HG02938 (cell line): Measurements from ENCODE around the gene DOK1.

Source experiments
- ATAC-seq: cut with Tn5 transposase; IDR thresholded peaks from one replicate; pipeline ENCODE4 v1.9.1; 2021; ENCODE audit warnings: mild to moderate bottlenecking, moderate library complexity; ENCODE audit not compliant: unreplicated experiment

The DOK1 gene

DNA sequence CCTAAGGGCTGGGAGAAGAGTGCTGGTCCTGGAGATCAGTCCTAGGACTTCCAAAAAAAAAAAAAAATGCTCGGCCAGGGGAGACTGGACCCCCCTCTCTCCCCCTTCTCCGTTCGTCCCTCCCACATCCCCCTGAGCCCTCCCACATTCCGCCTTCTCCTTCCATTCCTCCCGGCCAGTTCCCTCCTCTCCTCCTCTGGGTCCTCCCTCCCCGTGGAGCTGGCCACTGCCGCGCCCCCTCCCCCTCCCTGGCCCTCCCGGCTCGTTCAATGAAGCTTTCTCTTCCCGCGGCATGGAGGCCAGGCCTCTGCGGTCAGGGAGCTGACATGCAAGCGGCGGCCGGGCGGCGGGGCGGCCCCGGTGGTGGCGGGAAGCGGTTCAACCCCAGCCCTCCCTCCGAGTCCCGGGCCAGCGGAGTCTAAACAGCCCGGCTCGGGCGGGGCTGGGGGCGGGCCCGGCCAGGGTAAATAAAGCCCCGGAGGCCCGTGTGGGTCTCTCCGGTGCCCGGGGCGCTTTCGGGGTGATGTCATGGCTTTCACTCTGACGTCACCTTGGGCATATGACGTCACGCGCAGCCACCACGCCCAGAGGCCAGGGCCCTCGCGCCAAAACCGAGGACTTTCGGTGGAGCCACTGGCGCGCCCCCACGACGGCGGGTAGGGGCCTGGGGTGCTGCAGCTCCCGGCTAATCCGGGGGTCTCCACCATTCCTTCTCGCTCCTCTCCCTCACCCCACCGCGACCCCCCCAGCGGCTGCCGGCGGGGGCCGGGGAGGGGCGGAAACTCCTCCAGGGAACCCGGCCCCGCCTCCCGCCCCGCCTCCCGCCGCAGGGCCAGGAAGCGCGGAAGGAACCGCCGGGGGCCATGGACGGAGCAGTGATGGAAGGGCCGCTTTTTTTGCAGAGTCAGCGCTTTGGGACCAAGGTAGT, at the start of gene DOK1, which contains the start of gene LOXL3:
Gene DOK1 (plus strand): TSS at position 829 of the 928 bp plus-strand sequence. CDS start 35 bp downstream, at position 864.
Gene LOXL3 (minus strand): TSS at position 51 of the 928 bp plus-strand sequence. CDS start 1,308 bp downstream, outside the sequence.
- peak; percentile 48 for ATAC-seq

DNA sequence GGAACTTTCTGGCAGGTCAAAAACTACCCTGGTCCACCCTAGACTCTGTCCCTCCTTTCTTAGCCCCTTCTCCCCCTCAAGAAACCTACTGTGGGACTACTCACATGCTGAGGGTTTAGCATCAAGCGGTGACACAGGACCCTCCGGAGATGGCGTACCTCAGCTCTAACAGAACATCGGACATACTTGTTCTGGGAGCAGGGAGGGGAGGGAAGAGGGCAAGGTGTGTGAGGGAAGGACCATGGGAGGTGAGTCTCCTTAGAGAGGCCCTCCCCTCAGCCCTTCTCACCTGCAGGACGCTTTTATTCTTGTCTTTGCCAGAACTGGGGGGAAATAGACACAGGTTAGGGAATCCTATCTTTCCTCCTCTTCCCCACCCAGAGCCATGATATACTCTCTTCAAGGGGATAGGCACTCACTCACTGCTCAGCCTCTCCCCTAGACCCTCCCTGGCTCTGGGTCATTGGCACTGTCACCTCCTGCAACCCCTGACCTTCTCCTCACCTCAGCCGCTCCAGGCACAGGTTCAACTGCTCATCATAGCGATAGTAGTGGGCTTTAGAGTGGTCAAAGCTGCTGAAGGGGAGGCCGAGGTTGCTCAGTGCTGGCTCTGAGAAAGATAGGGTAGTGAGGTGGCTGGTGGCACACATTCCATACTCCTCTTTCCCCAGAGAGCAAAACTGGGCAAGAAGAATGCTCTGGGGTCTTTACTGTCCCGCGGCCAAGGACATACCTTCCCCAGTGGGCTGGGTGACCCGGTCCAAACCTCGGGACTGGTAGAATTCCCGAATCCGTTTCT, 48.9 kb upstream of the DOK1 start:
- no peak for ATAC-seq

DNA sequence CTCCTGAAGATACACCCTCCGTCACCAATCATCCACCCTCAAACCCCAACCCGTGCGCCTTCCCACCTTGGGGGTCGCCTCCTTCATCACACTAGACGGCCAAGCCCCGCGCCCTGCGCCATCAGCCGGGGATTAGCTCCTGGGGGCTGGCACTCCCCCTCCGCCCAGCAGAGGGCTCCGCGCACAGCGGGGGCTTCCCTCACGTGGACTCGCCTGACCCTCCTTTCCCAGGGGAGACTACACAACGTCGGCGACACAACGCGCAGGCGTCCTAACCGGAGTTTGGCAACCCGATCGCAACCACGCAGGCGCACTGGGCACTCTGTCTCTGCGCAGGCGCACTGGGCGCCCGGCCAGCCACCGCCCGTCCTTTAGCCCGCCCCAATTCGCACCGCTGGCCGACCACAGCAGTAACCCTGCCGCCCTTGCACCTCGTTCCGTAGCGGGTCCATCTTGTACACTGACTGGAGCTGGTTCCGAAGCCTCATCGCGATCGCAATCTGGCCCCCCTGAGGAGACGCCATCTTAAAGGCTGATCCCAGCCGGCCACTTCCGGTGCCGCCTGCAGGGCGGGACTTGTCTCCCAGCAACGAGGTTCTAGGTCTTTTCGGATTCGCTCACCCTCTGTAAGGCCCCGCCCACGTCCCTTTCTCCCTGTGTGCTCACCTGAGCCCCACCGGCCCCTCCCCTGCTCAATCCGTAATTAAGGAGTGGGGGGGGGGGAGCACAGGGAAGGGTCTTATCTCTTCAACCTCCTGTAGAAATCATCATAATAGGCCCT, 47.2 kb upstream of the DOK1 start, which contains the start of gene PCGF1:
Gene PCGF1 (minus strand): TSS at position 551 of the 781 bp plus-strand sequence. CDS start 27 bp downstream, at position 524.
- peak; percentile 96 for ATAC-seq

DNA sequence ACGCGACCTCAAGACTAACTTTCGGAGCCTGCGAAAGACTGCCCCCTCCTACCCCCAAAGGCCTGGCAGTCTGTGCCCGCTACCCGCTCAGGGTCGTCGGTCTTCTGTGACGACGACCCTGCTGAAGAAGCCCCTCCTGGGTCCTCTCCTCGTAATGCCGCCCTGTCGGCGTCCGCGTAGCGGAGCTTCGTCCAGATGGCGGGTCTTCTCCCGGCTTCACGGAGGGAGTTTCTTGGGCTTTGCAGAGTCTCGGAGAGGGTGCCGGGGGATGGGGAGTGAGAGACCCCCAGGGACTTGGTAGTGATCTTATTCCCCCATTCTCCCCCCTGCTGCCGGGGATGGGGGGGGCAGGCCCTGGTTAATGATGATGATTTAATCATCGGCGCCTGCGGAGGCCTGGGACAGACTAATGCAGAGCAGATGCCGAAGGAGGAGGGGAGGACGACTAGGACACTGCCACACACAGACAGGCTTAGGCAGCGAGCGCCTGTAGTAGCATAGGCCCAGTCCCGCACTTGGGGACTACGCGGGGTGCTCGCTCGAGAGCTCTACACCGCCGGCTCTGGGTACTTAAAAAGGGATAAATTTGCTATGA, 46.5 kb upstream of the DOK1 start:
- ATAC-seq: peak; percentile 1

DNA sequence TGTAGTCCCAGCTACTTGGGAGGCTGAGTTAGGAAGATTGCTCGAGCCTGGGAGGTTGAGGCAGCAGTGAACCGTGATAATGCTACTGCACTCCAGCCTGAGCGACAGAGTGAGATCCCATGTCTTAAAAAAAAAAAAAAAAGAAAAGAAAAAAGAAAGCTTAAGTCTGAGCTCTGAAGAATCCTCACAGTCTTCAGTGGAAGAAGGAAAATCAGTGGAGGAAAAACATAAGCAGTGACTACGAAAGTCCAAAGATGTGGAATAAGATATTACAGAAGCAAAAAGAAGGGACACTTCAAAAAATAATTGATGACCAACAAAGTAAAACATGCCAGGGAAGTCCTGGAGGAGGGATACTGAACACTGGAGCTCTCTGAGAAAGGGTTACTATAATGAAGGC, 44.2 kb upstream of the DOK1 start:
- no peak for ATAC-seq

DNA sequence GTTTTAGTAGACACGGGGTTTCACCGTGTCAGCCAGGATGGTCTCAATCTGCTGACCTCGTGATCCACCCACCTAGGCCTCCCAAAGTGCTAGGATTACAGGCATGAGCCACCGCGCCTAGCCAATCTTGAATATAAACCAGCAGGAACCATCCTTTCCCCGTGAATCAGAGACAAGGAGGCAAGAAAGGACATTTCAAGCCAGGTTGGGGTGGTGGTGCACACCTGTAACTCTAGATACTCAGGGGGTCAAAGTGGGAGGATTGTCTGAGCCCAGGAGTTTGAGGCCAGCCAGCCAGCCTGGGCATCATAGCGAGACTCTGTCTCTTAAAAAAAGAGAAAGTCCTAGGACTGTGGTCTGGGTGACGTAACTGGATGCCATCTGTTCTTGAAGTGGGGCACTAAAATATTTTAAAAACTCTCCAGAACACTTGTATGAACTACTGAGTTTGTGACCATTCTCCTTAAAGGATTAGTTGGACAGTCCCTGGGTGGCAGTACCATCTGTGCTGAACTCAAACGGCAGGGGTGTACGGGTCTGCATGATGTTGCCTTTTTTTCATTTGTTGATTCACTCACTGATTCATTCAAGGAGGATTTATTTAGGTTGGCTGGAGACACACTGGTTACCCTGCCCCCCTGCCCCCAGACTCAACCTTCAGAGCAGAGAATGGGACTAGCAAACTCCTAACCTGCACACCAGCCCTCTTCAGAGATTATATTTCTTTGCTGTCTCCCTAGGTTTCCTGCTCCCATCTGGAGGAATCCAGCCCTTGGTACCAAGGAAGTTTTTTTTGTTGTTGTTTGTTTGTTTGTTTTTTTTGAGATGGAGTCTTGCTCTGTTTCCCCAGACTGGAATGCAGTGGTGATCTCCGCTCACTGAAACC, 43.2 kb upstream of the DOK1 start:
- no peak for ATAC-seq

DNA sequence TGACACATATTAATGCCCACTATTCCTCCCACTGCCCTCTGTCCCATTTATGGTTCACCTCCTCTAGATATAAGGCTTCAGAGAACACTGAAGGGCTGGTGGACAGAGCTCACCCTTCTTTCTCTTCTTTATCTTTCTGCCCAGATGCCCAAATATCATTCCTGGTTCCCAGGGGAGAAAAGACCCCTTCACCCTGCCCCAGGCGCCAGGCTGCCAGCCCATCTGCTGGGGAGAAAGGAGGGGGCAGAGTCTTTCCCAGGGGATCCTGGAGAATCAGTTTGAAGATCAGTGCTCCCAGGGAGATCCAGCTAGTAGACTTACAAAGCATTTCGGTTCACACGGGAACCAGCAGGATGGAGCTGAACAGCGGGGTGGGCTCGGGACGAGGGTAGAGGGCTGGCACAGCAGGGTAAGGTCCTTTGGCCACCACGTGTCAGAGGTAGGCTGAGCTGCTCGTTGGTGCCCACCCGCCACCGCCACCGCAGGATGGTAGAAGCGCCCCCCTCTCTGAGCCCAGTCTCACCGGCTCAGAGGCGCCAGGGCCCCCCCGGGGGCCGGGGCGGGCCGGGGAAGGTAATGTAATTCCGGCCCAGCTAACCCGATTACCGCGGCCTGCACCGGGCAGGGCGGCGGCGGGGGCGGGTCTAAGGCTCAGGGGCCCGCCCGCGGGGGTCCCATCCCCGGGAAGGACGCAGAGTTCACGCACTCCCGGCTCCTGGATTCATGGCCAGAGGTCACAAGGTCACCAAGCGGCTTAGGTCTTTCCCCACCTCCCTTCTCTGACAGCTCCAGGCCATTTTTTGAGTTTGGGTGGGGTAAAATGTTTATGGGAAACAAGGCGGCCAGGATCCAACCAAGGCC, 41.5 kb upstream of the DOK1 start:
- no peak for ATAC-seq

DNA sequence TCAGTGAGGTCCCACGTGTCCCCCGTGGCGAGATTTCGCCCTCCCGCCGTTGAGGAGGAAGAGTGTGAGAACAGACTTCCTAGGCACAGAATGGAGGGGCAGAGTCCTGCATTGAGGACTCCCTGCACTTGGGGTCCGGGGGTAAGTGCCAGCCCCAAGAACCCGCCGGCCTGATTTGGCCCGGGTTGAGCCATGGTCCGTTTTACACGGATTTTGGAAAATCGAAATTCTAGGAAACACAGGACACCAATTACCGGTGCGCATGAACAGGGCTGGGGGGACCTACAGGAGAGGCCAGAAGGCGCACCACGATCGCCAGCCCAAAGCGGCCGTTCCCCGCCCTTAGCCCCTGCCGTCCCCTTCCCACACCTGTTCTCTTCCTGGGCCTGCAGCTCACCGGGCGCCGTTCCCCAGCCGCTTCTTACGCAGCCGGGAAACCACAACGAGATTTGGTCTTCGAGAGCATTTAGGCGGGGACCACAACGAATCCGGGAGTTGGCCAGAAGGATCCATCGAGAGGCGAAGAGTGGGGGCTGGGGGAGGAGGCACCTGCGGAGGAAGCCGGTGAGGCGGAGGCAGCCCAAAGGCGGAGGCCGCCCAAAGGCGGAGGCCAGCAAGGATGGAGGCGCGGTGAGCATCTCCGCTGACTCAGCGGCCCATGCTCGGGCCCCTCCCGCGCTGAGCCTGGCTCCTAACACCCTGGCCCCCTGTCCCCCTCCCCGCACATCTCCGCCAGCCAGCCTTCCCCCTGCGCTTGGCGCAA, 40.7 kb upstream of the DOK1 start:
- ATAC-seq: no peak

DNA sequence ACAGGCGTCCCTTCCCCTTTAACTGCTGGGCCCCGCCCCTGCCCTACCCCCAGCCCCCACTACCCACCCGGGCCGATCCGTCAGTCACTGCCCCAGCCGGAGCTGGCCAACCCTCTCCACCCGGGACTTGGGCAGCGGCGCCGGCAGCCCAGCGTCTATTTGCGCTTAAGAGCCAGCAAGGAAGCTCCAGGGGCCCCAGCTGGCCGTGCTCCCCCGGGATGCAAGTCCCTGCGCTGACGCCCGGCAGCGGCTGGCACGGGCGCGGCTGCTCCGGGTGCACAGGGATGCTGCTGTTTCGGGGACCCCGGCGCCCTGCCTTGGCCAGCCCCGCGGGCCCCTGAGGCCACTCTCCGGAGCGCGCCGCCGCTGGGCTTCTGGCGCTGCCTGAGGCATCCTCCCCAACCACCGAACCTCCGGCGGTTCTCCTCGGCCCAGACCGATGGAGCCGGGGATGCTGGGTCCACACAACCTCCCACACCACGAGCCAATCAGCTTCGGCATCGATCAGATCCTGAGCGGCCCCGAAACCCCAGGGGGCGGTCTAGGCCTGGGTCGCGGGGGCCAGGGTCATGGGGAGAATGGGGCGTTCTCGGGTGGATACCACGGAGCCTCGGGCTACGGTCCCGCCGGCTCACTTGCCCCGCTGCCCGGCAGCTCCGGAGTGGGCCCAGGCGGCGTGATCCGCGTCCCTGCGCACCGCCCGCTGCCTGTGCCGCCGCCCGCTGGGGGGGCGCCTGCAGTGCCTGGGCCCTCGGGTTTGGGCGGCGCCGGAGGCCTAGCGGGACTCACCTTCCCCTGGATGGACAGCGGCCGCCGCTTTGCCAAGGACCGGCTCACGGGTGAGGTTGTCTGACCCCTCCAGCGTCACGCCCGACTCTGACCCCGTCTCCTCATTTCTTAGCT, 39.9 kb upstream of the DOK1 start, which contains the start of gene TLX2:
Gene TLX2 (plus strand): TSS at position 83 of the 903 bp plus-strand sequence. CDS start 357 bp downstream, at position 440.
- ATAC-seq: no peak

DNA sequence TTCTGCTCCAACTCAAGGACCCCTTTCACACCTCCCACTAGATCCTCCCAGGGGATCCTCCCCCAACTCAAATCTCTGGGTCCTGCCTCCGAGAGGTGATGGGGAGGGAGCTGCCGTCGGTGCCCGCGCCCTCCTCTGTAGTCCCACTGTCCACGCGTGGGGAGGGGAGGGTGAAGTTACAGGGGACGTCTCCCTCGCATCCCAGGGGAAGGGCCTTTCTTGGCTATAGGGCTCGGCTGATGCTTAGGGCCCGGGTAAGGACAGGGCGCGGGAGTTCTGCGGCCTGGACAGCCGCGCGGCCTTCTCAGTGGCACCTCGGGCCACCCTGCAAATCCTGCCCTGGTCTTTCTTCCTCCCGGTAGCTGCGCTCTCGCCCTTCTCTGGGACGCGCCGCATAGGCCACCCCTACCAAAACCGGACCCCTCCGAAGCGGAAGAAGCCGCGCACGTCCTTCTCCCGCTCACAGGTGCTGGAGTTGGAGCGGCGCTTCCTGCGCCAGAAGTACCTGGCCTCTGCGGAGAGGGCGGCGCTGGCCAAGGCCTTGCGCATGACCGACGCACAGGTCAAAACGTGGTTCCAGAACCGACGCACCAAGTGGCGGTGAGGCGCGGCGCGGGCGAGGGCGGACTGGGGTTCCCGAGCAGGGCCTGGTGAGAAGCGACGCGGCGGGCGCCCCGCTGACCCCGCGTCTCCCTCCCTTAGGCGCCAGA, 39.1 kb upstream of the DOK1 start:
- no peak for ATAC-seq

DNA sequence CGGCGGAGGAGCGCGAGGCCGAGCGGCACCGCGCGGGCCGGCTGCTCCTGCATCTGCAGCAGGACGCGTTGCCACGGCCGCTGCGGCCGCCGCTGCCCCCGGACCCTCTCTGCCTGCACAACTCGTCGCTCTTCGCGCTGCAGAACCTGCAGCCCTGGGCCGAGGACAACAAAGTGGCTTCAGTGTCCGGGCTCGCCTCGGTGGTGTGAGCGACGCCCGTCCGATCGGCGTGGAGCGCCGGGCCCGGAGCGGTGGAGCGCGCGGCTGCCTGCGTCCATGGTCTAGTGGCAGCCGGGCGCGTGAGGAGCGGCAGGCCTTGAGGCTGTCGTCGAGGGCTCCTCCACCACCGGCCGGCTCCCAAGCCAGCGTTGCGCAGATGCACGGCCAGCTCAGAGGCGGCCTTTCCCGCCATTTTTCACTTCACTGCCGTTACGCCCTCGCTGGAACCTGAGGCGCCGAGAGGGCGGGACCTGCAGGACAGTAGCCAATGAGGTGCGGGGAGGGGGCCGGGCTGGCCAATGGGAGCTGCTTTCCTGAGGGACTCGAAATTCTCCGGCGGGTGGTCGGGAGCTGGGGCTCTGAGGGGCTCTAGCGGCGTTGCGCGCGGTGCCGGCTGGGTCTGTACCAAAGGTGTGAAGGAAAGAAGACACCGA, 38.4 kb upstream of the DOK1 start:
- no peak for ATAC-seq

DNA sequence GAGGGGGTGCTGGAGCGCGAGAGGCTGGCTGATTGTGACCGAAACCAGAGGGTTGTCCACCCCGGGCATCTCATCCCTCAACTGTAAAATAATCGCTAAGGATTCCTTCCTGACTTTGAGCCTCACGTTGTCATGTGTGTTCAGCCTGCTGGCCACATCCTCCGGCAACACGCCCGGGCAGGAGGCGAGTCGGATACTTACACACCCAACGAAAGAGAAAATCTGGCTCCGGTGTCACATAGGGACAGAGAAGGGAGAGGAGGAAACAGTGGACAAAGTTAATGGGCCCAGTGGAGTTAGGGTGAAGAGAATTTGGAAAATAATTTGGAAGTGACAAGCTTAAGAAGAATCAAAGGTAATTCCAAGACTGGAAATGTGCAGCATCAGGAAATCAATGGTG, 37.9 kb upstream of the DOK1 start:
- ATAC-seq: no peak

DNA sequence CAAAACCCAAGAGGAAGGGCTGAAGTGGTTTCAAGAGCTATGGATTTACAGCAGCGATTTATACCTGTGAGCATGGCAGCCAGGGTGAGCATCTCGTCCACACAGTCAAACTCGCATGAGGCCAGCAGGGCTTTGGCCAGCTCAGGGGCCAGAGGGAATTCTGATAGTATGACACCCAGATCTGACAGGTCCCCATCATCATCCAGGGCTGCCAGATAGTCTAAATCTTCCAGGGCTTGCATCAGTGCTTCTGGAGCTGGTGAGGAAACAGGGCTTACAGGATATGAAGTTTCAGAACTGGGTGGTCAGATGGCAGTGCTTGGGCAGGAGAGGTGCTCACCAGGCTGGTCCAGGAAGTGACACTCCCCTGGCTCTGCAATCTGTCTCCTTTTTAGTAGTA, 32.0 kb upstream of the DOK1 start:
- no peak for ATAC-seq

DNA sequence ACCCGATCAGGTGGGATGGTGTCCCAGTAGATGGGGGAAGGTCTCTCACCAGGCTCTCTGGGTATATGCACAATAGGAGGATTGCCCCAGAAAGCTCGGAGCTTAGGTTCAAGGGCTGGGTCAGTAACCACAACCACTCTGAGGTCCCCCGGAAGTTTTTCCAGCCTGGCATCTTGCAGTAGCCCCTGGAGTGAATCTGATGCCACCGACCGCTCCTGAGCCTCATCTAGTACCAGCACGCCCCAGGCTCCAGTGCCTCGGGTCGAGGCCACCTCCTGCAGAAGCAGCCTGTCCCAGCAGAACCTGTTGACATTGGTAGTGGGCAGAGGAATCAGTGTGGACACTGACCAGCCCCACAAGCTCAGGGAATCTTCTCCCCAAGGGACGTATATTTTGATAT, 30.5 kb upstream of the DOK1 start:
- ATAC-seq: no peak

DNA sequence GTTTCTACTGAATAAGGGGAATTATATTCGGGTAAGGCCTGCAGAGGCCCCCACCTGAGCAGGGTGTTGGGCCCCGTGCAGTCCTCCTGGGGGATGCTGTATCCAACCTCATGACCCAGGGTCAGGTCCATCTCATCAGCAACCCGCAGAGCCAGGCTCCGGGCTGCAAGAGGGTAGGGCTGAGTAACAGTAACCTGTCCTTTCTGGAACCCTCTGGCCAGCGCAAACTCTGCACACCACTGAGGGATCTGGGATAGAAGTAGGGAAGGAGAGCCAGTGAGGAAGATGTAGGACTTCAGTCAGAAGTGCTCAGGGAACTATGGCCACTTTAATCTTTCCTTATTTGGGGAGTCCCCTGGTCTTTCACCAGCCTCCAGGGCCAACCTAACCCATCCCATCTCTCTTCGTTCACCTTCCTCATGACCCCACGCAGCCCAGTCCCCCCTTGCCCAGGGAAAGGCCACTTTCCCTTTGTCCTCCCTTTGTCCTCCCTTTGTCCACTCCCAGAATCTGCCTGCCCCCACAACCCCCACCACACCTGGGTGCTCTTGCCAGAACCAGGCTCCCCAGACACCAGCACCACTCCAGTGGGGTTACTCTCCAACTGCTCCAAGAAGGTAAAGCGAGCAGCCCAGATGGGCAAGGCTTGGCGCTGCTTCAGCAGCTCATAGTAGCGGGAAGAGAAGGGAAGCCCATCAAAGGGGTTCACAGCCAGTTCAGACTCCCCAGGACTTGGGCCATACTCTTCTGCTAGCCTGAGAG, 29.4 kb upstream of the DOK1 start:
- no peak for ATAC-seq
